ENCODE results near the gene HSH2D. TPM values are rescaled to one million over a fixed set of nuclear protein-coding genes. Genes with fewer than 3 reads are reported as not detected.

HSH2D gene, protein sequence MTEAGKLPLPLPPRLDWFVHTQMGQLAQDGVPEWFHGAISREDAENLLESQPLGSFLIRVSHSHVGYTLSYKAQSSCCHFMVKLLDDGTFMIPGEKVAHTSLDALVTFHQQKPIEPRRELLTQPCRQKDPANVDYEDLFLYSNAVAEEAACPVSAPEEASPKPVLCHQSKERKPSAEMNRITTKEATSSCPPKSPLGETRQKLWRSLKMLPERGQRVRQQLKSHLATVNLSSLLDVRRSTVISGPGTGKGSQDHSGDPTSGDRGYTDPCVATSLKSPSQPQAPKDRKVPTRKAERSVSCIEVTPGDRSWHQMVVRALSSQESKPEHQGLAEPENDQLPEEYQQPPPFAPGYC
- total RNA-seq (2022; extraction: Qiagen RNA extraction; ENCODE audit: low read depth): 0.09 TPM in 1 of 5 replicates, not detected in the others

DNA sequence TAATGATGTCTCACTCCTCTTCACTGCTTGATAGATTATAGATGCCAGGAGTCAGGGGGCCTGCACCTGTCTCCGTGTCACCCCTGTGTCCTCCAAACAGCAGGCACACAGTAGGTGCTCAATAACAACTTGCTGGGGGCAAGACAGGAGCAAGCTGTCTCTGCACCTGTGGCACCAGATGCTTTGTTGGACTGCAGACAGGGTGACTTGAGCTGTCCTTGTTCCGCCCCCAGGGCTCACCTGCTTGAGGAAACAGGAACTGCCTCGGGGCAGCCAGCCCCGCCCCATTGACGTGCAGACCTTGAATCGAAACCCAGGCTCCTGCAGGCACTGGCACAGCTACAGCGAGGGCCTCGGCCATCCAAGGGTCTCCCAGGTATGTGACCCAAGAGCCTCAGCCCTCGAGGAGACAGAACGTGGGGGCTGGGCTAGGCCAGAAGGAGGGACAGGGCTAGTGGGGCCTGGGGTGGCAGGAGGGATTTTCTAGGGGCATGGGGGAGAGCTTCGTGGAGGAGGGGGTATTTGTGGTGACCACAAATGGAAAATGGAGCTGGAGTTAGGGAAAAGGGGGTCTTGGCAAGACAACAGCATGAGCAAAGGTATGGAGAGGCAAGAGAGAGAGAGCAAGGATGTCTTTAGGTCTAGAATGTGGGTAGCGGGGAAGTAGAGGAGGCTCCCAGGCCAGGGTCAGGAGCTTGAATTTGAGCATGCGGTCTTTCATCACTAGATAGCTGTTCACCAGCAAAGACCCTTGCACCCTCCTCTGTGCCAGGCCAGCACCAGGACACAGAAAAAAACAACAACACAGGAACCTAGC, at the start of gene HSH2D:
Gene HSH2D, plus strand, starts transcription at position 287 of the 817 bp plus-strand sequence. CDS start 5,066 bp downstream, outside the sequence.

DNA sequence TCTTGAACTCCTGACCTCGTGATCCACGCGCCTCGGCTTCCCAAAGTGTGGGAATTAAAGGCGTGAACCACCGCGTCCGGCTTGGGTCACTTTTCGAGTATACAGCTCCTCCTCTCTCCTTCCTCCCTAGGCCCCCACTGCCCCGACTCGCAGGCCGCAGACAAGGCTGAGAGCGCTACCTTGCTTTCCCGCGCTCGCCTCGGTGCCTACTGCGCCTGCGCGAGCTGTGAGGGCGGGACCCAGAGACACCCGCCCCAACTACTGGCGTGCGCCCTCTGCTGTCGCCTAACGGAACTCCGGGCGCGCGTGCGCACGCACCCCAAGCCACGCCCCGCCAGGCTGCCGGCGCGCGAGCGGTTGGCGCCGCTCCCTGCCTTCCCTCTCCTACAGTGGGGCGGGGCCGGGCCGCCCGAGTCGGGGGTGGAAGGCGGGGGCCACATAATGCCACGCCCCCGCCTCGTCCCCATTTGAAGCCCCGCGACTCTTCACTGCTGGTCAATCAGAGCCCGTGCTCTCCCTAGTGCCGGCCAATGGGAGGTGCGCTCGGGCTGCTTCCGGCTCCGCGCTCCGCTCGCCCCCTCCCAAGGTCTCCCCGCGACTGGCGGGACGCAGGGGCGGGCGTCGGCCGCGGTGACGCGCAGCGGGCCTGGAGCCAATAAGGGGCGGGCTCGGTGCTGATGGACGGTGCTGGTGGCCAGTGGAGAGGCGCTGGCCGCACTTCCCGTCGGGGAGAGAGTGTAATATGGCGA, 32.2 kb upstream of the HSH2D start, which contains the start of gene RAB8A:
Gene RAB8A, plus strand, starts transcription at position 730 of the 749 bp plus-strand sequence. Its CDS starts 13 bp downstream, at position 743.

DNA sequence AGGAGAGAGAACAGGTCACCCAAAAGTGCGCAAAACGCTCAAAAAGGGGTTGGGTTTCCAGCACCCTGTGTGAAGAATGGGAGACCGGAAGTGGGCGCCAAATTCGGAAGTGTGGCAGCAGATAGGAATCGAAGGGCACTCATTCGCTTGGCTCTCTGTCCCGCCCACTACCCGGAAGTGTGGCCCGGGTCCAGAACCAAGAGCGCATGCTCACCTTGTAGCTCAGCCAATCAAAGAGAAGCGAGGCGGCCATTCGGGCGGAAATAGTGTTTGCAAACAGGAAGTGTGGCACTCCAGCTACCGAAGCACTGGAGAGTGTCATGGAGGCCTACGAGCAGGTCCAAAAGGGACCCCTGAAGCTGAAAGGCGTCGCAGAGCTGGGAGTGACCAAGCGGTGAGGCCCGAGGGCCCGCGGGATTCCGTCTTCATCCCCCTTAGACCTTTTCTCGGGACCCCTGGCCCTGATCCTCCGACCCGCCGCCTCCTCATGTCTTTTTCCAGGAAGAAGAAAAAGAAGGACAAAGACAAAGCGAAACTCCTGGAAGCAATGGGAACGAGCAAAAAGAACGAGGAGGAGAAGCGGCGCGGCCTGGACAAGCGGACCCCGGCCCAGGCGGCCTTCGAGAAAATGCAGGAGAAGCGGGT, 41.8 kb downstream of the HSH2D start, which contains the start of gene FAM32A:
Gene FAM32A, plus strand, starts transcription at position 288 of the 645 bp plus-strand sequence. Its CDS starts 33 bp downstream, at position 321.

DNA sequence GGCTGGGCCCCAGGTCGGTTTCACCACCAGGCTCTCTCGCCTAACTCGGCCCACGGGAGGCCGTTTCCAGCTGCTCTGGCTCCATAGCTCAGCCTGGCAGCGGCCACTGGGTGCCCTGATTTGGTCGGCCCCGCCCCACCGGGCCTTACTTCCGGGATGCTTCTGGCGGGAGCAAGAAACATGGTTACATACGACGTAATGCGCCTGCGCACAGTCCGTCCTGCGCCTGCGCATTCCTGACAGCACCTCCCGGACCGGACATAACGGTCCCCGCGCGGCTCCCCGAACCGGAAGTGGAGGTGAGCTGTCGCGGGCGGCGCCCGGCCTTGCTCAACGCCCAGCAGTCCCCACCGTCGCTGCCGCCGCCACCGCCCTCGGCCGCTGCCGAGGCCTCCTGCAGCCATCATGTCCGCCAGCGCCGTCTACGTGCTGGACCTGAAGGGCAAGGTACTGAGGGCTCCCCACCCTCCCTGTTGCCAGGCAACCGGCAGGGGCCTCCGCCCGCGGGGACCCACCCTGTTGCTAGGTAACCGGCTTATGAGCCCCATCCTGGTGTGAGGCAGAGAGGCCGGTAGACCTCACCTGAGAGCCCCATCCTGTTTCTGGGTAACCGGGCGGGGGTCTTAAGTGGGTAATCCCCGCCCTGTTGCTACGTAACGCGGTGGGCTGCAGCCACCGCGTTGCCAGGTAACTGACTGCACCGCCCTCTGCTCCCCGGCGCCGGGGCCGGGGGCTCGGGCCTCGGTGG, 54.3 kb downstream of the HSH2D start, which contains the start of gene AP1M1:
Gene AP1M1, plus strand, starts transcription at position 290 of the 748 bp plus-strand sequence. Its CDS starts 116 bp downstream, at position 406.

Other genes with a start within 250 kb of the HSH2D start
- gene CYP4F2, start 245.6 kb upstream of the HSH2D start, total RNA-seq (2022; extraction: Qiagen RNA extraction; ENCODE audit: low read depth): 0.10 to 0.43 TPM in 2 of 5 replicates, not detected in the others
- 5.7 to 8.0 TPM (median 6.7 TPM) in 5 replicates for gene CYP4F11, start 209.2 kb upstream of the HSH2D start, total RNA-seq (2022; extraction: Qiagen RNA extraction; ENCODE audit: low read depth)
- not detected in 5 replicates for gene OR10H4, start 194.7 kb upstream of the HSH2D start, total RNA-seq (2022; extraction: Qiagen RNA extraction; ENCODE audit: low read depth)
- 322 to 485 TPM (median 431 TPM) in 5 replicates for gene TPM4, start 67.2 kb upstream of the HSH2D start, total RNA-seq (2022; extraction: Qiagen RNA extraction; ENCODE audit: low read depth)
- gene RAB8A, start 31.8 kb upstream of the HSH2D start, total RNA-seq (2022; extraction: Qiagen RNA extraction; ENCODE audit: low read depth): 41.6 to 86.5 TPM (median 44.3 TPM) in 5 replicates
- gene CIB3, start 29.8 kb downstream of the HSH2D start, total RNA-seq (2022; extraction: Qiagen RNA extraction; ENCODE audit: low read depth): not detected in 5 replicates
- gene FAM32A, start 41.7 kb downstream of the HSH2D start, total RNA-seq (2022; extraction: Qiagen RNA extraction; ENCODE audit: low read depth): 91.3 to 95.0 TPM (median 94.4 TPM) in 5 replicates
- 50.5 to 66.2 TPM (median 63.7 TPM) in 5 replicates for gene AP1M1, start 54.2 kb downstream of the HSH2D start, total RNA-seq (2022; extraction: Qiagen RNA extraction; ENCODE audit: low read depth)
- 11.6 to 27.4 TPM (median 23.2 TPM) in 5 replicates for gene KLF2, start 181.1 kb downstream of the HSH2D start, total RNA-seq (2022; extraction: Qiagen RNA extraction; ENCODE audit: low read depth)

All from A549 treated with RU486 at 1 μM for 4 hours (cell line).